HG02588 (cell line): Measurements from ENCODE around the gene CYP4B1.
"Not testable (repeated sequence)": the region's sequence is repeated elsewhere in the genome, so short reads cannot be mapped to it uniquely, and the experiment has no call there.

Source experiments
- ATAC-seq: cut with Tn5 transposase; IDR thresholded peaks from one replicate; pipeline ENCODE4 v1.9.1; 2021; ENCODE audit warnings: mild to moderate bottlenecking, moderate library complexity; ENCODE audit not compliant: unreplicated experiment

Gene CYP4B1

DNA sequence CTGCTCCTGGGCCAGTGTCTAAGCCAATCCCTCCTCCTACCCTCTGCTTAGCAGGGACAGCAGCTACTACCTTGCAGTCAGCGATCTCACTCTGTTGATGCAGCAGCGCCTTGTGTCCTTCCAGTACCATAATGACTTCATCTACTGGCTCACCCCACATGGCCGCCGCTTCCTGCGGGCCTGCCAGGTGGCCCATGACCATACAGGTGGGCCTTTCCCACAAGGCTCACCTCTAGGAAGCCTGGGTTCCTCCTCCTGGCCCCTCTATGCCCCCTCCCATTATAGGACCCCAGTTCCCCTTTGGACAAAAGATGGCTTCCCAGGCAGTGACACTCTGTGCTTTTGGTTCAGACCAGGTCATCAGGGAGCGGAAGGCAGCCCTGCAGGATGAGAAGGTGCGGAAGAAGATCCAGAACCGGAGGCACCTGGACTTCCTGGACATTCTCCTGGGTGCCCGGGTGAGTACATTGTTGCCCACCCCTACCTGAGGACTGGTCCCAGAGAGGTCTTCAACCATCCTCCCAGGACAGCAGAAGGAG, 15.1 kb downstream of the CYP4B1 start:
- no peak for ATAC-seq

DNA sequence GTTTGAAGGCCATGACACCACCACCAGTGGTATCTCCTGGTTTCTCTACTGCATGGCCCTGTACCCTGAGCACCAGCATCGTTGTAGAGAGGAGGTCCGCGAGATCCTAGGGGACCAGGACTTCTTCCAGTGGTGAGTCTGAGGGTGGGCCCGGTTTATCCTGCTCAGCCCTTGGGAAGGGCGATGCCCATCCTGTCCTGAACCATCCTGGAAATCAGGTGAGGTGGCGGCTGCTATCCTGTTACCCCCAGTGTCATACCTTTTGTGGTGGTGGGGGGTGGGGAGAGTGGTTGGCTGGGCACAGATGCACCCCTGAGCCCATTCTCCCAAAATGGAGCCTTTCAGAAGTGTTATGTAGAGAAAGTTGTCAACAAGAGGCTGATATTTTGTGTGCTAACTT, 16.3 kb downstream of the CYP4B1 start:
- ATAC-seq = no peak

GRCh38 chr1:46816930-46817329, 18.1 kb downstream of the CYP4B1 start:
- ATAC-seq = no peak

DNA sequence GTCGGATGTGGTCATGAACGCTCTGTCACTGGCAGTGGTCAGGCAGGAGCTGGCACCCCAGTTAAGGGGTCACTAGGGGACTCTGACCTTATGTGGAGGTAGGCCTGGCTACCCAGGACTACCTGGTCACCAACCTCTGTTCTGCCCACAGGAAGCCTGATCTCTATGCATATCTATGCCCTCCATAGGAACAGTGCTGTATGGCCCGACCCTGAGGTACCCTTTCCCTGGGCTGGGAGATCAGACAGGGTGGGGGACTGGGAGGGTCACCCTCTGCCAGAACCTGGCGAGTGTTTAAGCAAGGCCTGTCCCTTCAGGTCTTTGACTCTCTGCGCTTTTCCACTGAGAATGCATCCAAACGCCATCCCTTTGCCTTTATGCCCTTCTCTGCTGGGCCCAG, 19.0 kb downstream of the CYP4B1 start:
- ATAC-seq = no peak

DNA sequence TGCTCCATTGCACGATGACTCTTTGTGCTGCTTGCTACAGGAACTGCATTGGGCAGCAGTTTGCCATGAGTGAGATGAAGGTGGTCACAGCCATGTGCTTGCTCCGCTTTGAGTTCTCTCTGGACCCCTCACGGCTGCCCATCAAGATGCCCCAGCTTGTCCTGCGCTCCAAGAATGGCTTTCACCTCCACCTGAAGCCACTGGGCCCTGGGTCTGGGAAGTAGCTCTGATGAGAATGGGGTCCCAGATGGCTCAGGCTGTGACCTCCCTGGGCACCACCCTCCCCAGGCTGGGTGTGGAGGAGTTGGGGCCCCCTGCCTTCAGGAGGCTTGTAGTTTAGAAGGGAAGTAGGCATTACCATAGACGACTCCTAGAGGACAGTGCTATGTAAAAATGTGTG, 19.7 kb downstream of the CYP4B1 start:
- no peak for ATAC-seq

DNA sequence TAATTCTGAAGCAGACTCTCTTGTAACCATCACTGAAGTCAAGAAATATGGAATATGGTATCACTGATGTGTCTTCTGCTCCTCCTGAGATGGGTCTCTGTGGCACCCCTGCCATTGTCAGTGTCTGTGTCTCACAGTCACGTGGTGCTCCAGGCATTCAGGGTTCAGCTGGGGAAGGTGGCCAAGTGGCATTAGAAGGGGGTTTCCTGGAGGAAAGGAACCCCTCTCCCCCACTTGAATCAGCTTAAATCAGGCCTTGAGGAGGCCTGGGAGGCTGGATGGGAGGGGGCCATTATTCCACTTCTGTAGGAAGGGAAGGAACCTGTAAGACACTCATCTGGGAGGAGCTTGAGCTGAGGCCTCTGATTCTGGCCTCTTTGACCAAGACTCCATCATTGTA, 20.5 kb downstream of the CYP4B1 start:
- ATAC-seq = no peak

- no peak for ATAC-seq
Measured at GRCh38 chr1:46820076-46820475, 21.2 kb downstream of the CYP4B1 start.

- ATAC-seq = no peak
Measured at GRCh38 chr1:46820560-46821060, 21.8 kb downstream of the CYP4B1 start.

DNA sequence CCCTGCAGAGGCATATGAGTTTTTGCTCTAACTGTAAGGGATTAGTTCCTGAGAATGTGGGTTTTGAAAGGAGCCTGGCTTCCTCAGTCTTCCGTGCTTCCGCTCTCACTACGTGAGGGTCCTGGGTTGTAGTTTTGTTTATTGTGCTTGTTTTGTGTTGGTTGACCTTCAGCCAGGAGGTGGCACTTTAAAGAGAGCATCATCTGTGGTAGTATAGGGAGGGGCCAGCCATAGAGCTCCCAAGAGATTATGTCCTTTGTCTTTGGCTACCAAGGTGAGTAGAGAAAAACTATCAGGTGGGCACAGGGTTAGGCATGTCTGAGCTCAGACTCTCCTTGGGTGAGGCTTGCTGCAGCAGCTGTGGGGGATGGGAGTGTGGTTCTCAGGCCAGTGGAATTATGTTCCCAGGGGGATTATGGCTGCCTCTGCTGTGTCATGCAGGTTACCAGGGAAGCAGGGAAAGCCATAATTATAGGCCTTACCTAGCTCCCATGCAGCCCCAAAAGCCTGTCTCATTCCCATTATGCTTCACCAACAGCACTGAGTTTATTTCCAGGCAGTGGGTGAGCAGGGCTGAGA, 23.5 kb downstream of the CYP4B1 start:
- no peak for ATAC-seq

DNA sequence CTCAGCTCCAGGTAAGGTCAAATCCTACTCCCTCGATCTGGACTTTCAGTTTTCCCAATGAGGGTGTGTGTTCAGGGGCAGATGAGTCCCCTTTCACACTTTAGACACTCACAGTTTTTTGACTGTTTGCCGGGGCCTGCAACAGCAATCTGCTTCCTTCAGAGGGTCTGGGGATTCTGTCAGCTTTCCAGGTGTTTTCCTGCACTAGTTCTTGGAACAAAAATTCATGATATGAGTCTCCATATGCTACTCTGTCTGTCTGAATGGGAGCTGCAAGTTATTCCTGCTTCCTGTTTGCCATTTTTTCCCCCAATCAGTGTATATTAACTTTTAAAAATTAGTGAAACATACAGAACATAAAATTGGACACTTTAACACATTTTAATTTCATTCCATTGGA, 24.3 kb downstream of the CYP4B1 start:
- ATAC-seq = no peak

DNA sequence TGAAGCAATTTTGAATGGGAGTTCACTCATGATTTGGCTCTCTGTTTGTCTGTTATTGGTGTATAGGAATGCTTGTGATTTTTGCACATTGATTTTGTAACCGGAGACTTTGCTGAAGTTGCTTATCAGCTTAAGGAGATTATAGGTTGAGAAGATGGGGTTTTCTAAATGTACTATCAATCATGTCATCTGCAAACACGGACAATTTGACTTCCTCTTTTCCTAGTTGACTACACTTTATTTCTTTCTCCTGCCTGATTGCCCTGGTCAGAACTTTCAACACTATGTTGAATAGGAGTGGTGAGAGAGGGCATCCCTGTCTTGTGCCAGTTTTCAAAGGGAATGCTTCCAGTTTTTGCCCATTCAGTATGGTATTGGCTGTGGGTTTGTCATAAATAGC, 28.0 kb downstream of the CYP4B1 start:
- ATAC-seq = not testable (repeated sequence)

DNA sequence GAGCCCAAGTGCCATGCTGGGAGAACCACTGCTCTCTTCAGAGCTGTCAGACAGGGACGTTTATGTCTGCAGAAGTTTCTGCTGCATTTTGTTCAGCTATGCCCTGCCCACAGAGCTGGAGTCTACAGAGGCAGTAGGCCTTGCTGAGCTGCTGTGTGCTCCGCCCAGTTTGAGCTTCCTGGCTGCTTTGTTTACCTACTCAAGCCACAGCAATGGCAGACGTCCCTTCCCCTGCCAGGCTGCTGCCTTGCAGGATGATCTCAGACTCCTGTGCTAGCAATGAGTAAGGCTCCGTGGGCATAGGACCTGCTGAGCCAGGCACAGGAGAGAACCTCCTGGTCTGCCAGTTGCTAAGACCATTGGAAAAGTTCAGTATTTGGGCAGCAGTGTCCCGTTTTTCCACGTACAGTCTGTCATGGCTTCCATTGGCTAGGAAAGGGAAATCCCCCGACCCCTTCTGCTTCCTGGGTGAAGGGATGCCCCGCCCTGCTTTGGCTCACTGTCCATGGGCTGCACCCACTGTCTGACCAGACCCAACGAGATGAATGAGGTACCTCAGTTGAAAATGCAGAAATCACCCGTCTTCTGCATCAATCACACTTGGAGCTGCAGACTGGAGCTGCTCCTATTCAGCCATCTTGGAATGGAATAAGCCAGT, 31.9 kb downstream of the CYP4B1 start:
- ATAC-seq = no peak

DNA sequence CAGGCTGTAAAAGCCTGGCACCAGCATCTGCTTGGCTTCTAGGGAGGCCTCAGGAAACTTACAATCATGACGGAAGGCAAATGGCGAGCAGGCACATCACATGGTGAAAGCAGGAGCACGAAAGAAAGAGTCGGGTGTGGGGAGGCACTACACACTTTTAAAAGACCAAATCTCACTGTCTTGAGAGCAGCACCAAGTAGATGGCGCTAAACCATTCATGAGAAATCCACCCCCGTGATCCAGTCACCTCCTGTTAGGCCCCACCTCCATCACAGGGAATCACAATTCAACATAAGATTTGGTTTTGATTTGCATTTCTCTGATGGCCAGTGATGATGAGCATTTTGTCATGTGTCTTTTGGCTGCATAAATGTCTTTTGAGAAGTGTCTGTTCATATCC, 36.6 kb downstream of the CYP4B1 start:
- ATAC-seq = not testable (repeated sequence)

- not testable (repeated sequence) for ATAC-seq
Measured at GRCh38 chr1:46846386-46846785, 47.5 kb downstream of the CYP4B1 start.

DNA sequence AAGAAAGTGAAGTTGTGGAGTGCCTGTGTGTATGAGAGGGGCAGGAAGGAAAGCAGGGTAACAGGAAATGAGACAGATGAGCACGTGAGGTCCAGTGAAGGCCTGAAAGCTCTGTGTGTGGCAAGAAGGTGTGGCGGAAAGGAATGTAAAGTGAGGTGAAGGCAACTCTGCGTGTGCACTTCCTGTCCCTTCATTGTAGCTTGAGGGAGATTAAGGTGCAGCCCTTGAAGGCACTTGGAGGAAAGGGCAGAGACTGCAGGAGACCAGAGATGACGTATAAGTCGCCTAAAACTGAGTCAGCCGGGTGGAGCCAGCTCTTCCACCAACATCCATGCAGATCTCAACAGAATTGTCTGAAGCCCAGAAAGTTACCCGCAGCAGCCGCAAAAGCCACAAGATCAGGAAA, 58.8 kb downstream of the CYP4B1 start:
- ATAC-seq = not testable (repeated sequence)

DNA sequence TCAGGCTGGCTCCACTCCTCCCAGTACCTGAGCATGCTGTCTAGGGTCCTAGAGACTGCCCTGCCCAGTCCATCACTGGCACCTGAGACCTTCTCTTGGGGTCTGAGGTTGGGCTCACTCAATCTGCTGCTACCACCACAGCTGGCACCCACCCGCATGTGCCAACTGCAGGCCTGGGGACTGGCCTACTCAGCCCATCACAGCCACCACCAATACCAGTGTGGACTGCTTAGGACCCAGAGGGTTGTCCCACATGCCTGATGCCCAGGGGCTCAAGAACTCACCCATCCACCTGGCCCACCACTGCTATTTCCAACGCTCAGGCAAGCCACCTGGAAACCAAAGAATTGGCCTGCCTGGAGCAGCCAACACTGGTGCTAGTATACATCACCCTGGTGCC, 63.5 kb downstream of the CYP4B1 start:
- no peak for ATAC-seq
